Retinal pigment epithelial cell (primary cell): Measurements from ENCODE around the gene MAX.

ENCODE experiments used
- DNase-seq: peaks from one replicate; pipeline ENCODE4 v3.0.0-alpha.2; 2010; ENCODE audit warnings: low read depth
- H3K4me3 ChIP-seq: 2 replicates; pipeline ENCODE4 v1.5.1; 2011; ENCODE audit warnings: mild to moderate bottlenecking, low read length, control low read depth, moderate library complexity
- TF ChIP-seq, protein P1 (sequence below): conservative IDR thresholded peaks from 2 replicates; pipeline ENCODE4 v1.5.1; 2011; ENCODE audit warnings: low read depth, low read length, control low read depth, inconsistent platforms

MAX gene

GRCh38 chr14:65043893-65044595, 58.3 kb downstream of the MAX start:
- no peak for DNase-seq
- TF ChIP-seq, protein P1, sequence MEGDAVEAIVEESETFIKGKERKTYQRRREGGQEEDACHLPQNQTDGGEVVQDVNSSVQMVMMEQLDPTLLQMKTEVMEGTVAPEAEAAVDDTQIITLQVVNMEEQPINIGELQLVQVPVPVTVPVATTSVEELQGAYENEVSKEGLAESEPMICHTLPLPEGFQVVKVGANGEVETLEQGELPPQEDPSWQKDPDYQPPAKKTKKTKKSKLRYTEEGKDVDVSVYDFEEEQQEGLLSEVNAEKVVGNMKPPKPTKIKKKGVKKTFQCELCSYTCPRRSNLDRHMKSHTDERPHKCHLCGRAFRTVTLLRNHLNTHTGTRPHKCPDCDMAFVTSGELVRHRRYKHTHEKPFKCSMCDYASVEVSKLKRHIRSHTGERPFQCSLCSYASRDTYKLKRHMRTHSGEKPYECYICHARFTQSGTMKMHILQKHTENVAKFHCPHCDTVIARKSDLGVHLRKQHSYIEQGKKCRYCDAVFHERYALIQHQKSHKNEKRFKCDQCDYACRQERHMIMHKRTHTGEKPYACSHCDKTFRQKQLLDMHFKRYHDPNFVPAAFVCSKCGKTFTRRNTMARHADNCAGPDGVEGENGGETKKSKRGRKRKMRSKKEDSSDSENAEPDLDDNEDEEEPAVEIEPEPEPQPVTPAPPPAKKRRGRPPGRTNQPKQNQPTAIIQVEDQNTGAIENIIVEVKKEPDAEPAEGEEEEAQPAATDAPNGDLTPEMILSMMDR = no peak
- no peak overlapping the region for H3K4me3 ChIP-seq

DNA sequence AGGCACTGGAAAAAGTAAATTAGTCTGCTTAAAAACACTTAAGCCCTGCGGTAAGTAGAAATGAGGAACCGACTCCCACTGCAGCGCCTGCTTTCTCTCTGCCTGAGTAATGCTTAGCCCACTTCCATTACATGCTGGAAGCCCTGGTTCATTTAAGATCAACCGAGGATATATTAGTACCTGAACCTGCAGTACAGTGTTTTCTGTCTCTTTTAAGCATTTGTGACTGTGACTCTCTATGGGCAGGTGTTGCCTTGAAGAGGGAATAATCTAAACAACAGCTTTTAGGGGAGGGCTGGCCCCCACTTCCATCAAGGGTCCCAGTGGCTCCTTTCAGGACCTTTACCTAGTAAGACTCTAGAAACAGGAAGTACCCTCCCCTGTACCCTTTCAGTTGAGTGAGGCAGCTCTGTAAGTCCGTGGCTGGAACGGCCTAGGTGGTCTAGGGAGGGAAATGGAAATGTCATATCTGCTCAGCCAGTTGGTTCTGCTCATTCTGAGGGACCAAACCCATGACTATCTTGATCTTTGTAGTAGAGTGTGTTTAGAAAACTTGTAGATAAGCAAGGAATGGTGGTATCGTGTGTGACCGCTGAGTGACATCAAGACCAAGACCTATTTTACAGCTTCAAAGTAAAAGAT, 59.5 kb downstream of the MAX start:
- TF ChIP-seq, protein P1 = no peak
- no peak overlapping the region for H3K4me3 ChIP-seq
- DNase-seq = no peak

- no peak for DNase-seq
- TF ChIP-seq, protein P1 = no peak
- no peak overlapping the region for H3K4me3 ChIP-seq
Measured at GRCh38 chr14:65042296-65042695, 60.0 kb downstream of the MAX start.

DNA sequence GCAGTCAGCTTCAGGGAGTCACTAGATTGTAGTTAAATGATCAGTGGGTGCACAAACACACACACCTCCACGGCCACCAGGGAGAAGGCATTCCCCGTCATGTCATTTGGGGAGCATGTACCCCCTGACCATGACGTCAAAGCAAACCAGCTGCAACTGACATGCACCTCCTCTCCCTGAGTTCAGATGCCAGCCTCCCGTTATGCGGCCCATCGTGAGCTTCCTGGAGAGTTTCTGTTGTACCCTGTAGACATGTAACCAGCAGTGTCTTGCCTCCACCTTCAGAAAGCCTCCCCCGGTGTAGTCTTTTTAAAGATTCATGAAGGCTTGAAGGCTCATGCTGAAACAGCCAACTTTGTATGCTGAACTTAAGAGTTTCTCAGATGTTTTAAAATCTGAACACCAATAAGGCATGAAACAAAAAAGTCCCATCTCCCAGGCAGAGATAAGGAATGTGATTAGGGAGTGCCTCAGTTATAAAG, 60.8 kb downstream of the MAX start:
- H3K4me3 ChIP-seq = no peak overlapping the region
- no peak for DNase-seq
- TF ChIP-seq, protein P1 = no peak

DNA sequence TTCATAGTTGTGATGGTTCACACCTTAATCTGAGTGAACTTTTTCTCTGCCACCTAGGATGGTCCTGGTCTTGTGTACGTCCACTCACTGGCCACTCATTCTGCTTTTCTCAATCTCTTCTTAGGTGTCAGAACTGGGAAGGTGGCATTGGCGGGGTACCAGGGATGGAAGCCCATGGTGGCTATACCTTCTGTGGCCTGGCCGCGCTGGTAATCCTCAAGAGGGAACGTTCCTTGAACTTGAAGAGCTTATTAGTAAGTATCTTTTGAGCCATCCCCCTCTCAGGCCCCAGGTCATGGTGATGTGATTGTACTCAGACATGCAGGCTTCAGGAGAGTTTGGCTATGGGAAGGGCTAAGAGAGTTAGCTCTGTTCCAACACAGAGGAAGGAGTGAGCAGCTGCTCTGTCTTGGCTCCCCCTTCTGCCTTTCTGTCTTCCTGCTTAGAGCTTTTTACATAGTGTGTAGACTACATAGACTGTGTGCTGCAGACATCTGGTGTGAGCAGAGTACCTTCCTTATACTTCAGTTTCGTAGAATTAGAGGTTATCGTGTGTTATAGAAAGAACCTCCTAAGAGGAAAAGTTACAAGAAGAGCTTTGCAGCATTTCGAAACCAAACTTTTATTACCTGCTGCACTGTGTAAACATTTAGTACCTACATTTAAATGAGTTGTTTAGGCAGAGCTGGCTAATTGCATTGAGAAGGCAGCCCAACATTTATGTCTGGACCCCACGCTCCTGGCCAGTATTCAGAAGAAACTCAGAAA, 61.5 kb downstream of the MAX start:
- no peak for DNase-seq
- TF ChIP-seq, protein P1 = no peak
- H3K4me3 ChIP-seq = no peak overlapping the region

GRCh38 chr14:65038966-65039365, 63.4 kb downstream of the MAX start:
- no peak for DNase-seq
- no peak overlapping the region for H3K4me3 ChIP-seq
- TF ChIP-seq, protein P1 = no peak

GRCh38 chr14:65035049-65035448, 67.3 kb downstream of the MAX start:
- no peak for DNase-seq
- H3K4me3 ChIP-seq = no peak overlapping the region
- TF ChIP-seq, protein P1 = no peak
